Measurements from ENCODE around the gene ANO5.

The ANO5 gene

GRCh38 chr11:22317656-22318055, 124.8 kb downstream of the ANO5 start:
- no peak for DNase-seq (ENCODE audit: low read depth in 2 of 3, low spot score in 2 of 3)

GRCh38 chr11:22331771-22332170, 138.9 kb downstream of the ANO5 start:
- DNase-seq (ENCODE audit: low read depth in 2 of 3, low spot score in 2 of 3) = no peak
